GM12892 (cell line): ENCODE data around the gene LRRTM4. TPM values are rescaled to one million over a fixed set of nuclear protein-coding genes. Genes with fewer than 3 reads are reported as not detected.

Experiments used
- DNase-seq: peaks from one replicate; pipeline ENCODE4 v3.0.0; 2011; ENCODE audit not compliant: insufficient read length
- FAIRE-seq: peaks from 2 replicates; lab custom pipeline; 2011; peaks lifted over from hg19 to GRCh38; lab: Jason Lieb, UNC
- POLR2A ChIP-seq: IDR thresholded peaks from 2 replicates; pipeline ENCODE4 v1.6.1; 2011; ENCODE audit warnings: low read depth, low read length, control low read depth
- POLR2AphosphoS5 ChIP-seq: IDR thresholded peaks from 2 replicates; pipeline ENCODE4 v1.6.1; 2011; ENCODE audit warnings: low read depth, low read length, control low read depth
- TAF1 ChIP-seq: IDR thresholded peaks from 2 replicates; pipeline ENCODE4 v1.6.1; 2011; ENCODE audit warnings: low read depth, mild to moderate bottlenecking, control low read depth, low read length, borderline replicate concordance
- polyA plus RNA-seq: library from polyadenylated mRNA; unstranded; fragments of >200 nt; gene quantifications from one replicate; pipeline ENCODE4 v1.2.1, GENCODE V29; 2012; ENCODE audit warnings: missing spikeins, inconsistent platforms; ENCODE audit not compliant: missing spikeins

LRRTM4 gene
- not detected for polyA plus RNA-seq

DNA sequence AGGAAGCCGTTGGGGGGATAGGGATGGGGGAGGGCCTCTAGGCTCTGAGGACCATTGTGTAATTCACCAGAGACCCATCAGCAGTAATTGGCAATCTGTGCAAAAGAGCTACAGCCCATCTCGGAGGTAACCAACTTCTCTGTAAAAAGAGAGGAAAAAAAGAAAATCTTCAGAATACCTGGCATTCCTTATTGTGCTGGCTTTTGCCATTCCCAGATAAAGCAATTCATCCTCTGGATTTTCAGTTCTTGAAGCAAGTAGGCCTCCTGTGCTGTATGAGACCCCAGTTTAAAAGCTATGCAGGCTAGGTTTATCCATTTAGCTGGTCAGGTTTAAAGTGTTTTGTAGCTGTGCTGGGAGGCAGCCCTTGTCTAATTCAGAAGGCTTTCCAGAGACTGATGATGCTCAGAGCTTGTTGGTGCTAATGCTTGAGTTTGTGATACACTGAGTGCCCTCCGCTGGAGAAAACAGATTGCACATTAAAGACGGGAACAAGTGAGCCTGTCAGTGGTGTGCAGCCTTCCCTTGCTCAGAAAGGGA is at the start of gene LRRTM4:
LRRTM4 (minus strand) TSS at position 446 of the 540 bp plus-strand sequence.
- DNase-seq: no peak
- no peak for TF ChIP-seq POLR2AphosphoS5
- no peak for TF ChIP-seq TAF1
- TF ChIP-seq POLR2A: no peak

DNA sequence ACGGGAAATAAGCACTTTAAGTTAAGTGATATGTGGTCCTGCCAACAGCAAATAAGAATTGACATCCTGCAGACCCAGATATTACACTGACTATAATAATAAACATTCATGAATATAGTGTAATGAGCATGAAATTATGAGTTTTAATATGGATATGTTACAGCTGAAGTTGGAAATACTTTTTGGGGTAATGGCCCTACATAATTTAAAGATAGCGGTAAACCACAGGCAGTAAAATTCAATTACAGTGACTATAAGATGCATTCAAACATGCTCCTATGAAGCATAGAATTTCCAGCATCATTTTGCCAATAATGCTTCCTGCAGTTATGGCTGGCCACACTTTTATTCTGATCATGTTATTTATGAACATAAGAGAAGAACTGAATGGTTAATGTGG is 49.4 kb upstream of the LRRTM4 start:
- no peak for FAIRE-seq
- TF ChIP-seq POLR2AphosphoS5 (no peak), TAF1 (no peak), POLR2A (no peak)
- no peak for DNase-seq

More for the DNA sequence above, at the start of gene LRRTM4:
- FAIRE-seq: no peak

DNA sequence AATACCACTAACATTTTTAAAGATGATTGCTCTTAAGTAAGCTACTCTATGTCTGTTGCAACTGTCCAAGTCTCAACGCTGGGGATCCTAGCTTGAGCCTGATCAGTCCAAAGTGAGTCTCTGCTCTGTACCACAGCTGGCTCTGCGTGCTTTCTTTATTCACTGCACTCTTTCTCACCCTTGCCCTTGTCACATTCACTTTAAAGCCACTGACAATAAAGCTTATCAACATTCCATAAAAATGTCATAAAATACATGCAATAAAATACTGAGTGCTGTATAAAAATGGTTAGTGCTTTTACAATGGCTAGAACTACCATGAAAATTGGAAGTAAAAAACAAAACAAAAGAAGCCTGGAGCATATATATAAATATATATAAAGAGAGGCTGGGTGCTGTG is 45.5 kb upstream of the LRRTM4 start:
- TF ChIP-seq POLR2AphosphoS5 (no peak), TAF1 (no peak), POLR2A (no peak)
- FAIRE-seq (no peak), DNase-seq (no peak)

DNA sequence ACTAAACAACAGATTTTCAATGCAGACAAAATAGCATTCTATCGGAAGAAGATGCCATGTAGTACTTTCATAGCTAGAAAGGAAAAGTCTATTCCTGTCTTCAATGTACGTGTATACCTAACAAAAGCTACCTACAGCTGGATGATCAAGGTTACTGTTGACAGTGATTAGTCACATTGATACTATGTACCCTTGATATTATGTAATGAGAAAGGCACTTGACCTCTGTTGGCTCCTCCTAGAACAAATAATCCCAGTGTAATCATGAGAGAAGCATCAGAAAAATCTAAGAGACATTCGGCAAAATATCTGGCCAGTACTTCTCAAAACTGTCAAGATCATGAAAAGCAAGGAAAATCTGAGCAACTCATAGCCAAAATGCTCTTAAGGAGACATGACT is 44.4 kb upstream of the LRRTM4 start:
- no peak for FAIRE-seq
- TF ChIP-seq POLR2A: no peak
- no peak for TF ChIP-seq TAF1
- TF ChIP-seq POLR2AphosphoS5: no peak
- DNase-seq: no peak

DNA sequence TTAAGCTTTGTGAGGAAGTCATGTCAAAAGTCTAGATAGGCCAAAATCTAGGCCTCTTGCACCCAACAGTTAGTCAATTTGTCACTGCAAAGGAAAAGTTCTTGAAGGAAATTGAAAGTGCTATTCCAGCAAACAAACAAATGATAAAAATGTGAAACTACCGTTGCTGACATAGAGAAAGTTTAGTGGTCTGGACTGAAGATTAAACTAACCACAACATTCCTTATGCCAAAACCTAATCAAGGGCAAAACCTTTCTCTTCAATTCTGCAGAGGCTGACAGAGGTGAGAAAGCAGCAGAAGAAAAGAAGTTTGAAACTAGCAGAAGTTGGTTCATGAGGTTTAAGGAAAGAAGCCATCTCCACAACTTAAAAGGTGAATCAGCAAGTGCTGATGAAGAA is 44.0 kb upstream of the LRRTM4 start:
- TF ChIP-seq TAF1 (no peak), POLR2A (no peak), POLR2AphosphoS5 (no peak)
- DNase-seq (no peak), FAIRE-seq (no peak)

DNA sequence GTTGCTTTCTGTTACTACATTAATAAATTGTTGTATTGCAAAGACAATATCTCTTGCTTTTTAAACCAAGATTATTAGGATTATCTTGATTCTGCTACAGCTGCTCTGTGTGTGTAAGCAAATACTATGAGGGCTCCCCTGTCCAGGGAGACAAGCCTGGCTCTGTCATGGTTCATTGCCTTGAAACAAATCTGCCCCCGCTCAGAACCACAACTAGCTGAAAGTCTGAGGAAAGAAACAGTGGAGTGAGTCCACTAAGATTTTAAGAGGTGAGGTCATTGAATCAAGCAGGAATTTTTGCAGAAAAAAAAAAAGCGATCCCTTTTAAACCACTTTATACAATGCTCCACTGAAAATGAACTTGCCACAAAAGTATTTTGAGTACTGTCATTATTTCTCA is 30.8 kb upstream of the LRRTM4 start:
- no peak for TF ChIP-seq POLR2A
- TF ChIP-seq TAF1: no peak
- no peak for TF ChIP-seq POLR2AphosphoS5
- FAIRE-seq: no peak
- DNase-seq: no peak

DNA sequence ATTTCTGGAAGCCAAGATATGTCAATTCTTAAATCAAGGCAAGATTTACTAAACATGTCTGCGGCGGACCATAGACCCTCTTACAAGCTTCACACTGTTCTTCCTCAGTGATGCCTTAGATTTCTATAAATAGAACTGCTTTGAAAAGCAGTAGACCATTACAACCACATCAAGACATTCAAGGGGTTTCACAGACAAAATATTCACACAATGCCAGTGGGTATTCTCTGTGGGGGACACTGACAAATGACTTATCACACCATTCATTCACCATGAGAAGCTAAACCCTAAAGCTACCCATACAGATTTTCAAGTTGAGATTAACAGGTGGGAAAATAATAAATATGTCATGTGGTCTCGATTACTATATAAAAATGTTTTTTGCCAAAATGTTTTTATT is 15.9 kb upstream of the LRRTM4 start:
- no peak for DNase-seq
- no peak for FAIRE-seq
- no peak for TF ChIP-seq POLR2AphosphoS5

DNA sequence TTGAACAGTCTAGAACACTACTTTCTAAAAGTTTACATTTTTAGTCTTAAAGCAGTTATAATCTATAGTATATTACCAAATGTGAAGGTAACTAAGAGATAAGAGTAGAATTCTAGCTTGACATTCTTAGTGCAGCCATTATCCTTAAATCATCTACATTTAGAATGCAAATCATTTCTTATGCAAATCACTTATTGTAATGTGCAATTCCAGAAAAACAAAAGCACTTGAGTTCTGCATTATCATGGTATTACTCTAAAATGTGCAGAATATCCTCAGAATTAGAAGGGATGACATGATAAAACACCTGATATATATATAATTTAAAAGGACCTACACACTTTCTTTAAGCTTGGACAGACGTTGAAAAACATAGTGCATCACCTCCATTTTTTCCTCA is 712 bp upstream of the LRRTM4 start:
- FAIRE-seq (no peak), DNase-seq (no peak)
- TF ChIP-seq TAF1 (no peak), POLR2A (no peak), POLR2AphosphoS5 (no peak)

DNA sequence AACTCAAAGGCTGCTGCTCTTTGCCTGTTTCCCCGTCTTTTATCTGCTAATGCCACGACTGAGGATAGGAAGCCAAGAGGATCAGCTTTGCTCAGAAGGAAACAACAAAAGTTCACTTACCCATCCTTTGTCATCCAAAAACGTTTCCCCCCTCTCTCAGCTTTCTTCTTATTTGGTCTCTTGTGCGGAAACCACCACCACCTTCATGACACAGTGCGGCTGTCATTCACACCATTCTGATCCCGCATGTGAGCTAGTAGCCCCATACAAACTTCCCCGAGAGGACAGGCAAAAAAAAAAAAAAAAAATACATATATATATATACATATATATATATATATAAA is 656 bp downstream of the LRRTM4 start:
- TF ChIP-seq TAF1 (no peak), POLR2AphosphoS5 (no peak), POLR2A (no peak)
- FAIRE-seq (no peak), DNase-seq (no peak)

DNA sequence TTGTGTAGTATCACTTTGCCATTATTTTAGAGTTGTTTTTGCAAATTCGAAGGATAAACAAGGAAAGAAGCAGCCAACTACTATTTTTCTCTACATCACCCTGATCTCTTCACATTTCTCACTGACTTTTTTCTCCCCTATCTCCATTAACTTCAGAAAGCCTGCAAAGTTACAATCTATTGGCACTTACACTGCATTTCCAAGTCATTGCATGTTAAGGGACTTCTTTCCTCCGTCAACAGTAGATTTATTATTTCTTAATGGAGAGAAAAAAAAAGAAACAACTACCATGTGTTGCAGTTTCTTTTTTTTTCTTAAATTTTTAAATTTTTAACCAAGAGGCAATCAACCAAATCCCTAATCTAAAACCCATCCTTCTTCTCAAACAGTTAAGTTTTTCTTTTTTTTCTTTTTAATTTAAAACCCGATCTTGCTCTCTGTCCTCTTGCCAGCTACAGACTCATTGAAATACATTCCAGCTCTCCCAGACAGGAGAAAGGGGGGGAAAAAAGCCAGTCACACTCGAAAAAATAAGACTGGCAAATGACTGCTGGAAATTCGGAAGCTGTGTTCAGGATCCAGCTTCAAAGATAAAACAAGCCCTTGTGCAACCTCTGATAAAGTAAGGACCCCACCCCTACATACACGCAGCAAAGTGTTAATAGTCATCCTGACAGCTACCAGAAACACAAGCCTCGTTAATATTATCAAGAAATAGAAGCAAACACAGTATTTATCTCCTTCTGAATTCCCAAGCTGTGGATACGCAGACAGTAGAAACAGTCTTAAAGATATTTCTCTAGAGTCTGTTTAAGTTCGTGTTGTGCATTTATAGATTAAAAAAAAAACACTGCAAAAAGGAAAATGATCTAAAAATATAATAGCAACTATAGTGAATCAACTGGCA is 1.3 kb downstream of the LRRTM4 start:
- DNase-seq: no peak
- no peak for FAIRE-seq
- no peak for TF ChIP-seq POLR2AphosphoS5
- no peak for TF ChIP-seq POLR2A
- no peak for TF ChIP-seq TAF1

DNA sequence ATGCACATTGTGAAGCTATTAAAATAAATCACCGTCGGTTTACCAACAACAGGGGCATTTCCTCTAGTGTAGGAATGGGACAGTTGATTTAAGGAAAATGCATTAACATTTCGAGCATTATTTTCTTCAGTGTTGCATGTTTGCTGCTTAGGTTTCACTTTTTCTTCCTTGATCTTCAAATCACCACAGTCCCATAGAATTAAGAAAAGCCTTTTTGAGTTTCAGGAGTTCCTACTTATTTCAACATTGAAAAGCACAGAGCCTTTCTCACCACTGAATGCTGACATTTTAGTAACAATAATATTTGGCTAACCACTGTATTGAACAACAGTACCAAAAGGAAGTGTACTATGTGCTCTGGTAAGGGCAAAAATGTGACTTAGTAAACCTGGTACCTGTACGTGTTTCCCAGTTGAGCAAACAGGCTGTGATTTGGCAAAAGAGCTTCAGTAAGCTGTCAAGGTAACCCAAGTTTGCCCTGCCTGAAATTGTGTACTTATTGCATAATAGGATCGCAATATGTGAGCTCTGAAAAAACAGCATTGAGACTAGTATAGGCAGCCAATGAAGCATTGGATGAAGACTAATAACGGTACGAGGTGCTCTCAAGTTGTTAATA is 2.2 kb downstream of the LRRTM4 start:
- no peak for FAIRE-seq
- no peak for DNase-seq
- TF ChIP-seq TAF1 (no peak), POLR2A (no peak), POLR2AphosphoS5 (no peak)
